H7 (cell line): ENCODE measurements around the gene IL10. TPM values are rescaled to one million over a fixed set of nuclear protein-coding genes. Genes with fewer than 3 reads are reported as not detected.

ENCODE experiments used
- DNase-seq: peaks from one replicate; pipeline ENCODE4 v3.0.0; 2012
- H3K27me3 ChIP-seq: 2 replicates; pipeline ENCODE4 v1.6.0; 2011; ENCODE audit warnings: mild to moderate bottlenecking, low read length; ENCODE audit not compliant: control insufficient read depth, insufficient read depth
- H3K36me3 ChIP-seq: replicated peaks from 2 replicates; pipeline ENCODE4 v1.5.1; 2011; ENCODE audit warnings: low read length; ENCODE audit not compliant: control insufficient read depth, insufficient read depth
- H3K4me3 ChIP-seq: 2 replicates; pipeline ENCODE4 v1.5.1; 2011; ENCODE audit warnings: low read depth, mild to moderate bottlenecking, control low read depth, low read length, moderate library complexity; ENCODE audit not compliant: insufficient read depth
- total RNA-seq: library from RNA; depleted of rRNA; stranded (reverse); fragments of >200 nt; shearing (Covaris generic); gene quantifications from 2 replicates; pipeline ENCODE4 v1.2.3, GENCODE V29; 2014

Gene IL10
- total RNA-seq, 1 experiment from 2014 or later: not detected

- no peak for DNase-seq
- Histone ChIP-seq H3K36me3 (no peaks in the 10 kb centered on the region), H3K27me3 (no peaks in the 10 kb centered on the region; the same call in 1 of the 2 replicates), H3K4me3 (no peak overlapping the region)
These were observed 27.0 kb upstream of the IL10 start for GRCh38 chr1:206799311-206799710.

DNA sequence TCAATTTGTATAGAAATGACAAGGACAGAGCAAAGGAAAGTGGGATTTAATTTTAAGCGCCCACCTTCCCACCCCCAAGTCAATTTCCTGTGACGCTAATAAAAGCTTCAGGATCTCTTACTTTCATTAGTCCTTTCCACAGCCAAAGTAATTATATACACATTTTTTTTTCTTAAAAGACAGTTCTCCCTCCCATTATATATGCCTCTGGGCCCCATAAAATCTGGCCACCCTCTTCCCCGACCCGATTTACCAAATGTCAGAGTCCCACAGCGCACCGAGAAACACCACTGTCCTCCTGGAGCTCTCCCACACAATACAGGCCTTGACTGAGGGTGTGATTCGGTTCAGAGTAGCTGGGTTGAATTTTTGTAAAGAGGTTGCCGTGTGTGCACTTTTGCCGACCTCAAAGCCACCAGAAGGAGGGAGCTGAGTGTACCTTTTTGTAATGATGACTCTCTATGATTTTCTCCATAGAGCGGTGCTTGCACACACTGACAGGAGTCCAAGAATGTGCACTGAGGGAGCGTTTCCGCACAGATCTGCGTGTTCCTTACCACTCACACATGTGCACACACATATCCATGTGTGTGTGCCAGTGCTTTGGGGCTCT, 26.2 kb upstream of the IL10 start:
- no peaks in the 10 kb centered on the region; the same call in 1 of the 2 replicates for H3K27me3 ChIP-seq
- no peak for DNase-seq
- no peak overlapping the region for H3K4me3 ChIP-seq
- no peaks in the 10 kb centered on the region for H3K36me3 ChIP-seq

DNA sequence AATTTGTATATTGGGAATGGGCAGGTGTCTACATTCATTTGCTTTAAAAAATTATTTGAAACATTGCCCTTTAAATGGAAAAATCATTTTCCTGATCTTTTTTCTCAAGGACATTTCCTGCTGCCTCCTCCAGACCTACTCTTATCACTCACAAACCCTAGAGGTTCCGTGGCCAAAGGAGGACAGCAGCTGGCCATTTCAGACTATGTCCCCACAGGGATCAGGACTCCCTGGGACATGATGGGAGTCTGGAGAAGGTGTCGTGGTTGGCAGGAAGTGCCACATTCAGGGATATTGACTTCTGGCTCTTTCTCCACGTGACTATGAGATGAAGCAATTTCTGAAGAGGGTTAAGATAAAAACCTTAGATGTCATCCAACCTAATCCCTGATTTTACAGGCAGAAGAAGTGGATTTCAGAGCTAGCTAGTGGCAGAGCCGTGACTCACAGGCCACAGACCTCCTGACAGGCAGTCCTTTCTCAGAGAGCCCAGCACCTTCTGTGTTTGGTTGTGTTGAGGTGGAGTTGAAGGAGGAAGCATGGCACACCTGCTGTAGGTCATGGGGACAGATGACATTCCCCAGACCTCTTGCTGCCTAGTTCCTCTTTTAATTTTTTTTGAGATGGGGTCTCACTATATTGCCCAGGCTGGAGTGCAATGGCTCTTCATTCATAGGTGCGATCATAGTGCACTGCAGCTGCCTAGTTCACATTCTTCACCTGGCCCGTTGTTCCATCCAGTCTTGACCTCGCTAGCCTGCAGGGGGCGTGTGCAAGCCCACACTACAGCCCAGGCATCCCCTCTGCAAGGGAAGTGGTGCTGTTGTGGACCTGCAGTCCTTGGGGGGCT, 25.5 kb upstream of the IL10 start:
- peak; percentile 64 for DNase-seq
- Histone ChIP-seq H3K36me3 (no peaks in the 10 kb centered on the region), H3K27me3 (no peaks in the 10 kb centered on the region; the same call in 1 of the 2 replicates), H3K4me3 (no peak overlapping the region)

DNA sequence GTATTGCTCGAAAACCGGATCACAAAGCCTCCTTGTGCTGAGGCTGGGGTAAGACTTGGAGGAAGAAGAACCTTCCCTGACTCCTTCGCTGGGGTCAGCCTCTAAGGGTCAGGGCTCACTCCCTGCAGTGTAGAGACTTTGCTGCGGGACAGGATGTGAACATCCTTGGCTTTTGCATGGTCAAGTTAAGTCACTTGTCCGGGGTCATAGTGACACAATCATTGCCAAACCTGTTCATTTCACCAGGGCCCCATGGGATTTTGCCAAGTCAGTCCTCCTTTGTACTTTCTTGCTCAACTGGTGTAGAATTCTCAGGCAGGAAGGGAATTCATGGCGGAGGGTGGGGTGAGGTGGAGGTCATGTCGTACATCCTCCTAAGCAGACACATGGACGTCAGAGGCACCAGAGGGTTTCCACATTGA, 24.7 kb upstream of the IL10 start:
- no peaks in the 10 kb centered on the region for H3K36me3 ChIP-seq
- no peak for DNase-seq
- H3K27me3 ChIP-seq: no peaks in the 10 kb centered on the region; the same call in 1 of the 2 replicates
- H3K4me3 ChIP-seq: no peak overlapping the region

- no peak for DNase-seq
- Histone ChIP-seq H3K4me3 (no peak overlapping the region), H3K27me3 (no peaks in the 10 kb centered on the region; the same call in 1 of the 2 replicates), H3K36me3 (no peaks in the 10 kb centered on the region)
These were observed 23.8 kb upstream of the IL10 start for GRCh38 chr1:206796116-206796515.

GRCh38 chr1:206794294-206794908, 22.1 kb upstream of the IL10 start:
- no peak for DNase-seq
- no peak overlapping the region for H3K4me3 ChIP-seq
- H3K36me3 ChIP-seq: no peaks in the 10 kb centered on the region
- H3K27me3 ChIP-seq: no peaks in the 10 kb centered on the region; the same call in 1 of the 2 replicates

DNA sequence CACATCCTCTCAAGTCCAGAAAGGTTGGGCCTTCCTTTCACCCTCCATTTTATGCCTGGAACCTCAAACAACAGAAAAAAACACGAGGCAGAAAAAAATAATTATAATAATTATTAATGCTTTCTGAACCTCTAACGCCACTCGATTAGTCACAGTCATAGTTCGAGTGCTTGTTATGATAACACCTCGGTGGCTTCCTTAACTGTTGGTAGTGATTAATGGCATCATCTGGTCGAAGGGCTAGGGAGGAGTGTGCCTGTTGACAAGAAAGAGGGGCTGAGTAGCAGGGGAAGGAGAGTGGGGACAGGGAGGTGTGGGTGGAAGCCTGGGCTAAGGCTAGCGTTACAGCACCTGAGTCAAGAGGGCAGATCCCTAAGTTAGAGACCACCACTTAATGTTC, 21.3 kb upstream of the IL10 start:
- DNase-seq: no peak
- Histone ChIP-seq H3K36me3 (no peaks in the 10 kb centered on the region), H3K27me3 (no peaks in the 10 kb centered on the region; the same call in 1 of the 2 replicates), H3K4me3 (no peak overlapping the region)

GRCh38 chr1:206792939-206793607, 20.8 kb upstream of the IL10 start:
- H3K36me3 ChIP-seq: no peaks in the 10 kb centered on the region
- H3K4me3 ChIP-seq: no peak overlapping the region
- H3K27me3 ChIP-seq: no peaks in the 10 kb centered on the region; the same call in 1 of the 2 replicates
- DNase-seq: no peak

GRCh38 chr1:206790502-206791250, 18.4 kb upstream of the IL10 start:
- no peak overlapping the region for H3K4me3 ChIP-seq
- no peaks in the 10 kb centered on the region; the same call in 1 of the 2 replicates for H3K27me3 ChIP-seq
- DNase-seq: no peak
- no peaks in the 10 kb centered on the region for H3K36me3 ChIP-seq

DNA sequence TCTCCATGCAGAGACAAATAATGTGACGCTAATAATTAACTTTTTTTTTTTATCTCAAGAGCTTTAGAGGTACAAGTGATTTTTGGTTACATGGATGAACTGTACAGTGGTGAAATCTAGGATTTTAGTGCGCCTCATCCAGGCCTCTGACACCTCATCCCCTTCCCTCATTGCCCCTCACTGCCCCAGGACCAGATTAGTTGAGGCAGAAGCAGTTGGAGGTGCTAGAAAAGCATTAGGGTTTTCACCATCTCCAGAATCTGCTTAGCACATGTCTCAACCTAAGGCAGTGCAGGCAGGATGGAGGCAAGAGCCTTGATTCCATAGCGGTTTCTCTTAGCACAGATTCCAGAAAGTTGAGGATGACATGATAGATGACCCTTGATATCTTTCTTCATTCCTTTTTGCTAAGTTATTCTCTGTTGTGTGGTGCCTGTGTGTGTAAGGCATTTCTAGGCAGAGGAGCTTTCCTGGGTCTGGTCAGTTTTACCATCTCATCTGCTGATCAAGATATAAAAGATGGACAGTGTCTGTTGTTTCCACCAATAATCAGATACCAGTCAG, 16.3 kb upstream of the IL10 start:
- no peak overlapping the region for H3K4me3 ChIP-seq
- no peaks in the 10 kb centered on the region for H3K27me3 ChIP-seq
- no peak for DNase-seq
- H3K36me3 ChIP-seq: no peaks in the 10 kb centered on the region

DNA sequence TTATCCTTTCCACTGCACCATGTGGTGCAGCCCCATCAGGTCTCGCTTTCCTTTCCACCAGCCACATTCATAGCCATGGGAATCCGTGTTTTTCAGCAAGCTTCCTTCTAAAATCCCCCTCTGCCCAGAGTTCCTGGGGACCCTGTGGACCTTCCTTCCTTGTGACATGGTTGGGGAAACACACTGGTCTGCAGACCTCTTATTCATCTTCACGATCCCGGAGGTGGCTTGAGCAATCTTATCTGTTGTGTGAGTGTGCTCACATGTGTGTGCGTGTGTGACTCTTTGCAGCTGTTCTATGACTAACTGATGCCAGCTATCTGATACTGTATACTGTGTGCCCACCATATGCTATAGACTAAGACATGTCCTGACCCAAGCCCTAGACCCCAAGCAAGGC, 15.6 kb upstream of the IL10 start:
- Histone ChIP-seq H3K36me3 (no peaks in the 10 kb centered on the region), H3K4me3 (no peak overlapping the region), H3K27me3 (no peaks in the 10 kb centered on the region)
- DNase-seq: no peak

GRCh38 chr1:206786212-206786886, 14.1 kb upstream of the IL10 start:
- Histone ChIP-seq H3K36me3 (no peaks in the 10 kb centered on the region), H3K4me3 (no peak overlapping the region), H3K27me3 (no peaks in the 10 kb centered on the region)
- no peak for DNase-seq

DNA sequence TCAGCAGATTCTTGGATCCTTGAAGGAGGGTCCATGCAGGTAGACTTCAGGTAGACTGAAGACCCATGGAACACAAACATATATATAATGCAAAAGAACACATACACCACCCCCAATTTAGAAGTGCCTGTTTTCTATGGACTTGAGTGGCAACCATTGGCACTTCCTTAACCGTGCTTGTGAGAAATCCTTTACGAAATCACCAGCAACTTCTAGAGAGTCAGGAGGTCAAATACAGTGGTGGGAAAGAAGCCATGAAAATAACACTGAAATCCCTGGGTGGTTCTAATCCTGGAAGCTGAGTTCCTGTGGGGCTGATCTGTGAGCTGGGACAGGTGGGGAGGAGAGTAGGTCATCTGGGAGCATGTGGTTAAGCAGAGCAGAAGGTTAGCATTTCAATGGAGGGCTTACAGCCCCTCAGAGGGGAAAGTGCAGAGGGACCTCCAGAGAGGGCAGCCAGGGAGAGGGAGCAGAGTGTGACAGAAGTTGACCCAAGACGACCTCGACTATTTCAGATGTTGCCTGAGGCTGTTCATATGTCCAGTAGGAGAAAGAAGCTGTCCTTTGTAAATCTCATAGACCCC, 13.0 kb upstream of the IL10 start:
- no peak for DNase-seq

More for the DNA sequence above, 13.0 kb upstream of the IL10 start:
- Histone ChIP-seq H3K27me3 (no peaks in the 10 kb centered on the region), H3K4me3 (no peak overlapping the region), H3K36me3 (no peaks in the 10 kb centered on the region)
